ENCODE results near the gene RPTOR.

RPTOR gene

DNA sequence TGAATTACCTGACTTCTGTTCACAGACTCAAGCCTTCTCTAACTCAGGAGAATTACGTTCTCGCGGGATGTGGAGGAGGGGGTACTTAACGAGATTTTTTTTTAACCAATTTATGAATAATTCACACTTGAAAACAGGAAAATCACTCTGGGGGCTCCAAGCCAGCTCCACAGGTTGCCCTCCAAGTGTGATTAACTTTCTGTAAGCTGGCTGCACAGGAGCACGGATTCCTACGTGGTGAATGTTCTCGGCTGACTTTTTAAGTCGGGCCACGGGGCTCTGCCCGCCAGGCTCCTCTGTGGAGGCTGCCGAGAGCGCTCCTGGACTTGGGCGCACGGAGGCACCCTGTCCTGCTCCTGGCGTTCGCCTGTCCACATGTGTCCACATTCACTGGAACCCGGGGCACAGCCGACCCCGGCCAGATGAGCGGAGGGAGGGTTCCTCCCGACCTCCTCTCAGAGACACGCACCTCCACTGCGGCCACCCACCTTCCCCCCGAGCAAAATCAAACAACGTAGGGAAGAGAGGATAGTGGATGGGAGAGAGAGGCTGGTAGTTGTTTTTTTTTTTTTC, 299.9 kb downstream of the RPTOR start:
- no peak overlapping the region for H3K4me3 ChIP-seq (ENCODE audit: low read length)
- H3K27me3 ChIP-seq (replicated peaks; ENCODE audit: control insufficient read depth, insufficient read depth, low read length), result no peaks in the 10 kb centered on the region
- no peaks in the 10 kb centered on the region for H3K4me1 ChIP-seq (ENCODE audit: control insufficient read depth, insufficient read depth, low read length)
- no peak overlapping the region for H3K9ac ChIP-seq (ENCODE audit: low read length)
- H3K36me3 ChIP-seq (ENCODE audit: control insufficient read depth, insufficient read depth, low read length, severe bottlenecking), result peaks cover 29% of the 10 kb centered on the region
- H3K9me3 ChIP-seq (ENCODE audit: control insufficient read depth, low read length), result no peaks in the 10 kb centered on the region
- no peak for DNase-seq (ENCODE audit: low read depth)

- no peaks in the 10 kb centered on the region for H3K9me3 ChIP-seq (ENCODE audit: control insufficient read depth, low read length)
- no peak for DNase-seq (ENCODE audit: low read depth)
- no peak overlapping the region for H3K4me3 ChIP-seq (ENCODE audit: low read length)
- no peaks in the 10 kb centered on the region for H3K27me3 ChIP-seq (replicated peaks; ENCODE audit: control insufficient read depth, insufficient read depth, low read length)
- peaks cover 29% of the 10 kb centered on the region for H3K36me3 ChIP-seq (ENCODE audit: control insufficient read depth, insufficient read depth, low read length, severe bottlenecking)
- no peaks in the 10 kb centered on the region for H3K4me1 ChIP-seq (ENCODE audit: control insufficient read depth, insufficient read depth, low read length)
- H3K9ac ChIP-seq (ENCODE audit: low read length), result no peak overlapping the region
These were observed 300.6 kb downstream of the RPTOR start for GRCh38 chr17:80845069-80845862.

GRCh38 chr17:80845863-80846671, 301.4 kb downstream of the RPTOR start:
- Histone ChIP-seq H3K4me3 (ENCODE audit: low read length) (no peak overlapping the region), H3K36me3 (ENCODE audit: control insufficient read depth, insufficient read depth, low read length, severe bottlenecking) (peaks cover 29% of the 10 kb centered on the region), H3K27me3 (replicated peaks; ENCODE audit: control insufficient read depth, insufficient read depth, low read length) (no peaks in the 10 kb centered on the region), H3K9ac (ENCODE audit: low read length) (no peak overlapping the region), H3K4me1 (ENCODE audit: control insufficient read depth, insufficient read depth, low read length) (no peaks in the 10 kb centered on the region), H3K9me3 (ENCODE audit: control insufficient read depth, low read length) (no peaks in the 10 kb centered on the region)
- DNase-seq (ENCODE audit: low read depth), result no peak

GRCh38 chr17:80846932-80847331, 302.3 kb downstream of the RPTOR start:
- Histone ChIP-seq H3K9me3 (ENCODE audit: control insufficient read depth, low read length) (no peaks in the 10 kb centered on the region), H3K4me1 (ENCODE audit: control insufficient read depth, insufficient read depth, low read length) (no peaks in the 10 kb centered on the region), H3K4me3 (ENCODE audit: low read length) (no peak overlapping the region), H3K9ac (ENCODE audit: low read length) (no peak overlapping the region), H3K27me3 (replicated peaks; ENCODE audit: control insufficient read depth, insufficient read depth, low read length) (no peaks in the 10 kb centered on the region), H3K36me3 (ENCODE audit: control insufficient read depth, insufficient read depth, low read length, severe bottlenecking) (peaks cover 29% of the 10 kb centered on the region)
- no peak for DNase-seq (ENCODE audit: low read depth)

- DNase-seq (ENCODE audit: low read depth), result no peak
- no peaks in the 10 kb centered on the region for H3K9me3 ChIP-seq (ENCODE audit: control insufficient read depth, low read length)
These were observed 303.0 kb downstream of the RPTOR start for GRCh38 chr17:80847496-80848230.

GRCh38 chr17:80848449-80849102, 303.9 kb downstream of the RPTOR start:
- peaks cover 22% of the 10 kb centered on the region for H3K36me3 ChIP-seq (ENCODE audit: control insufficient read depth, insufficient read depth, low read length, severe bottlenecking)
- H3K4me3 ChIP-seq (ENCODE audit: low read length), result no peak overlapping the region
- no peaks in the 10 kb centered on the region for H3K9me3 ChIP-seq (ENCODE audit: control insufficient read depth, low read length)
- no peak for DNase-seq (ENCODE audit: low read depth)
- no peaks in the 10 kb centered on the region for H3K27me3 ChIP-seq (replicated peaks; ENCODE audit: control insufficient read depth, insufficient read depth, low read length)
- H3K9ac ChIP-seq (ENCODE audit: low read length), result no peak overlapping the region
- no peaks in the 10 kb centered on the region for H3K4me1 ChIP-seq (ENCODE audit: control insufficient read depth, insufficient read depth, low read length)

More at GRCh38 chr17:80847496-80848230, 303.0 kb downstream of the RPTOR start:
- Histone ChIP-seq H3K9ac (ENCODE audit: low read length) (no peak overlapping the region), H3K4me3 (ENCODE audit: low read length) (no peak overlapping the region), H3K27me3 (replicated peaks; ENCODE audit: control insufficient read depth, insufficient read depth, low read length) (no peaks in the 10 kb centered on the region), H3K36me3 (ENCODE audit: control insufficient read depth, insufficient read depth, low read length, severe bottlenecking) (peaks cover 27% of the 10 kb centered on the region), H3K4me1 (ENCODE audit: control insufficient read depth, insufficient read depth, low read length) (no peaks in the 10 kb centered on the region)

GRCh38 chr17:80849119-80849518, 304.5 kb downstream of the RPTOR start:
- H3K9me3 ChIP-seq (ENCODE audit: control insufficient read depth, low read length), result no peaks in the 10 kb centered on the region
- no peaks in the 10 kb centered on the region for H3K4me1 ChIP-seq (ENCODE audit: control insufficient read depth, insufficient read depth, low read length)
- H3K4me3 ChIP-seq (ENCODE audit: low read length), result no peak overlapping the region
- no peak overlapping the region for H3K9ac ChIP-seq (ENCODE audit: low read length)
- peaks cover 22% of the 10 kb centered on the region for H3K36me3 ChIP-seq (ENCODE audit: control insufficient read depth, insufficient read depth, low read length, severe bottlenecking)
- H3K27me3 ChIP-seq (replicated peaks; ENCODE audit: control insufficient read depth, insufficient read depth, low read length), result no peaks in the 10 kb centered on the region
- DNase-seq (ENCODE audit: low read depth), result no peak

DNA sequence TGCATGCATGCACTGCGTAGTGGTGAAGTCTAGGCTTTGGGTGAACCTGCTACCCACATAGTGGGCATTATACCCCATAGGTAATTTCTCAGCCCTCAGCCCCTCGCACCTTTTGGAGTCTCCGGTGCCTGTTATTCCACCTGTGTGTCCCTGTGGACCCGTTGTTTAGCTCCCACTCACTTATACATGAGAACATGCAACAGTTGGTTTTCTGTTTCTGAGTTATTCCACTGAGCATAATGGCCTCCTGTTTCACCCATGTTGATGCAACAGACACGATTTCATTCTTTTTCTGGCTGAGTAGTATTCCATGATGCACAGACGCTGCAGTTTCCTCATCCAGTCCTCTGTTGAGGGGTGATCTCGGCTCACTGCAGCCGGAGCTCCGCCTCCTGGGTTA, 305.5 kb downstream of the RPTOR start:
- H3K27me3 ChIP-seq (replicated peaks; ENCODE audit: control insufficient read depth, insufficient read depth, low read length), result no peaks in the 10 kb centered on the region
- H3K36me3 ChIP-seq (ENCODE audit: control insufficient read depth, insufficient read depth, low read length, severe bottlenecking), result peaks cover 22% of the 10 kb centered on the region
- no peaks in the 10 kb centered on the region for H3K4me1 ChIP-seq (ENCODE audit: control insufficient read depth, insufficient read depth, low read length)
- H3K9me3 ChIP-seq (ENCODE audit: control insufficient read depth, low read length), result no peaks in the 10 kb centered on the region
- H3K9ac ChIP-seq (ENCODE audit: low read length), result no peak overlapping the region
- no peak overlapping the region for H3K4me3 ChIP-seq (ENCODE audit: low read length)
- DNase-seq (ENCODE audit: low read depth), result no peak

DNA sequence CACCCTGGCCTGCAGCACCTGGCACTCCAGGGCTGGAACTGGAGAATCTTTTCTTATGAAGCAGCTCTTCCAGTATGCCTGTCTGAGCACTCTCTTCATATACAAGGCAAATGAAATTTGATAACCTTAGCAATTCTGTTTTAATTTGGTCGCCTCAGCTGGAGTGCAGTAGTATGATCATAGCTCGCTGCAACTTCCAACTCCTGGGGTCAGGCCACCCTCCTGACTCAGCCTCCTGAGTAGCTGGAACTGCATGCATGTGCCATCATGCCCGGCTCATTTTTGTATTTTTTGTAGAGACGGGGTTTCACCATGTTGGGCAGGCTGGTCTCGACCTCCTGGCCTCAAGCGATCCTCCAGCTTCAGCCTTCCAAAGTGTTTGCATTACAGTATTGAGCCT, 306.2 kb downstream of the RPTOR start:
- no peak for DNase-seq (ENCODE audit: low read depth)
- Histone ChIP-seq H3K9me3 (ENCODE audit: control insufficient read depth, low read length) (no peaks in the 10 kb centered on the region), H3K4me3 (ENCODE audit: low read length) (no peak overlapping the region), H3K36me3 (ENCODE audit: control insufficient read depth, insufficient read depth, low read length, severe bottlenecking) (peaks cover 27% of the 10 kb centered on the region), H3K4me1 (ENCODE audit: control insufficient read depth, insufficient read depth, low read length) (peaks cover 2% of the 10 kb centered on the region), H3K9ac (ENCODE audit: low read length) (no peak overlapping the region), H3K27me3 (replicated peaks; ENCODE audit: control insufficient read depth, insufficient read depth, low read length) (no peaks in the 10 kb centered on the region)

- DNase-seq (ENCODE audit: low read depth), result no peak
- H3K9me3 ChIP-seq (ENCODE audit: control insufficient read depth, low read length), result no peaks in the 10 kb centered on the region
- H3K4me1 ChIP-seq (ENCODE audit: control insufficient read depth, insufficient read depth, low read length), result peaks cover 8% of the 10 kb centered on the region
- no peak overlapping the region for H3K4me3 ChIP-seq (ENCODE audit: low read length)
- peaks cover 27% of the 10 kb centered on the region for H3K36me3 ChIP-seq (ENCODE audit: control insufficient read depth, insufficient read depth, low read length, severe bottlenecking)
- no peak overlapping the region for H3K9ac ChIP-seq (ENCODE audit: low read length)
- no peaks in the 10 kb centered on the region for H3K27me3 ChIP-seq (replicated peaks; ENCODE audit: control insufficient read depth, insufficient read depth, low read length)
These were observed 306.8 kb downstream of the RPTOR start for GRCh38 chr17:80851277-80851925.

Measured in adipocyte (in vitro differentiated cells).